GM19438 (cell line): ENCODE measurements around the gene PTPN1.
"Not testable (repeated sequence)": the region's sequence is repeated elsewhere in the genome, so short reads cannot be mapped to it uniquely, and the experiment has no call there.

Source experiments
- ATAC-seq: cut with Tn5 transposase; IDR thresholded peaks from one replicate; pipeline ENCODE4 v1.9.1; 2021; ENCODE audit warnings: low read depth; ENCODE audit not compliant: unreplicated experiment

The PTPN1 gene

GRCh38 chr20:50509923-50510705 is at the start of gene PTPN1:
Gene PTPN1 (plus strand): TSS chr20:50510383. CDS start chr20:50510528, 145 bp downstream.
- ATAC-seq, result peak; percentile 87

- ATAC-seq, result no peak
Measured at GRCh38 chr20:50460608-50461267, 49.4 kb upstream of the PTPN1 start.

- ATAC-seq, result no peak
Measured at GRCh38 chr20:50462093-50462690, 48.0 kb upstream of the PTPN1 start.

DNA sequence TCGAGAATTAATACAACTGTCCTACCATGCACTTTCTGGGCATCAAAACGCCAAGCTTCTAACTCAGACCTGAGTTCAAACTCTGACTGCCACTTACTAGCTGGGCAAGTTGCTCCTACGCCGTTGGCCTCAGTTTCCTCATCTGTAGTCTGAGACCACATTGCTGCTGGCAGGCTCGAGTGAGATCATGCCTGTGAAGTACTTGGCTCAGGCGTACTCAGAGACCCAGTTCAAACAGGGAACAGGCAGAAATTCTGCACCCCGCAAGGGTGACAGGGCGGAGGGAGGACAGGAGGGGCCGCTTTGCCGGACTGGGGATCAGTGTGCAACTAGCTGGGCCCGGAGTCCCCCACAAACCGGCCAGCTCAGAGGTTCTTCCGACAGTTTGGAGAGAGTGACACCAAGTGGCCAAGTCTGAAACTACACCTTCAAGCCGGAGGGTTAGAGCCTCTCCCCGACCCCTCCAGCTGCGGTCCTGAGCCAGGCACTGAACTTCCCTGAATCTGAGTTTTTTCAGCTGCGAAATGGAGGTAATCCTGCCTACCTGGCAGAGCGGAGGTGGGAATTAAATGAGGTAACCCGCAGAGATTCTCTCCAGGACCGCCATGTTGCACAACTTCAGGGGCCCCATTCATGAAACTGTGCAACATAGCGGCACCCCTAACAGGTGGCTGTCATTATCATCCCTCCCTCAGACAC is 46.0 kb upstream of the PTPN1 start:
- no peak for ATAC-seq

DNA sequence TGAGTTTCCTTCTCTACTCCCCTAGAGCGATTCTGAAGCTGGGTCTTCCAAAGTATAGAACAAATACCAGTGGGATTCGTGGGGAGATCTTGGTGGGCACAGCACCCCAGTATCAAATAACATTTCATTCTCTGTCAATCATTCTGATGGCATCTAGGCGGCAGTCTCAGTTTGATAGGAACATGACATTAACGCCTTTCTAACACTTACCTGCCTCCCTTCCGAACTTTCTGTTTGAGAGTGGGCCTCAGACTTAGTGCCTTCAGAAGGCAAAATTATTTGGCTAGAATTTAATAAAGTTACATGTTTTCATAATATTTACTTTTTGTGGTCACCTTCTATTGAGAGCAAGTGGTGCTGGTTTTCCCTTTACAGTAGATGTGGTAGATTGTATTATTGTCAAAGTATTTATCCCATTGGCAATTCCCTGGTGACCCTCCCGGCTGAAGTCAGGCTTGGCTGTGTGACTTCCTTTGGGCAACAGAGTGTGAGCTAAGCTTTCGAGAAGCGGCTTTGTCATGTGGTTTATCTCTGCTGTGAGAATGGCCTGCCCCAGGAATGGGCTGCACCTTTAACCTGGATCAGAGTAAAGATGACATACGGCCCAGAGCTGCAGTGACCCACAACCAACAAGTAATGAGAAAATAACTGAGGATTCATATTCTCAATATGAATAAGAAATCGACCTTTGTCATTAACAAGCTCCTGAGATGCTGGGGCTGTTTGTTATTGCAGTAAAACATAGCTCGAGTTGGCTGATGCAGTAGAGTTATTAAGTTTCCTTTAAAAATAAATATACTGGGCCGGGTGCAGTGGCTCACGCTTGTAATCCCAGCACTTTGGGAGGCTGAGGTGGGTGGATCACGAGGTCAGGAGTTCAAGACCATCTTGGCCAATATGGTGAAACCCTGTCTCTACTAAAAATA is 45.2 kb upstream of the PTPN1 start:
- ATAC-seq, result no peak

DNA sequence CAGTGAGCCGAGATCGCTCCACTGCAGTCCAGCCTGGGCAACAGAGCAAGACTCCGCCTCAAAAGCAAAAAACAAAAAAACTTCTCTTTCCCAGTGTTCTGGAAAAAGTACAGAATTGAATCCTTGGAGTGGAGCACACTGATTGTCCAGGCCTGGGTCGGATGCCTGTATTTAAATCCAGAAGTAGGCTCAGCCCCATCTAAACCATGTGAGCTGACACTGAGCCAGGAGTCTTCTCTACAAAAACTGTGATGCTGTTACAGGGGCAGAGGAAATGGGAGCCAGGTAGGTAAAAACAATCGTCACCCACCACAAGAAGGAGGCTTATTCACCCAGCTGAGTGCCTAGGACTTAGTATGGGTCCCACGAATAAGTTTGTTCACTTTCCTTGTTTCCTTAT is 43.0 kb upstream of the PTPN1 start:
- no peak for ATAC-seq

GRCh38 chr20:50467718-50468356 is 42.3 kb upstream of the PTPN1 start:
- no peak for ATAC-seq

DNA sequence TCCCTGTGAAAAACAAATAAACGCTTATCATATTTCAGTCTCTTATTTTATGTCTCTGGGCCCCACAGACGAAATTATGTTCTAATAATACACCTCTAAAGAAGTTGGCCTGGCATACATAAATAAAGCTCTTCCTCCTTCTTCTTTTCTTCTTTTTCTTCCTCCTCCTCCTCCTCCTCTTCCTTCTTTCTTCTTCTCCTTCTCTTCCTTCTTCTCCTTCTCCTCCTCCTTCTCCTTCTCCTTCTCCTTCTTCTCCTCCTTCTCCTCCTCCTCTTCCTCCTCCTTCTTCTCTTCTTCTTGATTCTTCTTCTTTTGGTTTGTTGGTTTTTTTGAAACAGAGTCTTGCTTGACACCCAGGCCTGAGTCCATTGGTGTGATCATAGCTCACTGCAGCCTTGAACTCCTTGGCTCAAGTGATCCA is 41.8 kb upstream of the PTPN1 start:
- ATAC-seq, result no peak

GRCh38 chr20:50469176-50469723 is 40.9 kb upstream of the PTPN1 start:
- no peak for ATAC-seq

GRCh38 chr20:50469796-50470195 is 40.4 kb upstream of the PTPN1 start:
- no peak for ATAC-seq

DNA sequence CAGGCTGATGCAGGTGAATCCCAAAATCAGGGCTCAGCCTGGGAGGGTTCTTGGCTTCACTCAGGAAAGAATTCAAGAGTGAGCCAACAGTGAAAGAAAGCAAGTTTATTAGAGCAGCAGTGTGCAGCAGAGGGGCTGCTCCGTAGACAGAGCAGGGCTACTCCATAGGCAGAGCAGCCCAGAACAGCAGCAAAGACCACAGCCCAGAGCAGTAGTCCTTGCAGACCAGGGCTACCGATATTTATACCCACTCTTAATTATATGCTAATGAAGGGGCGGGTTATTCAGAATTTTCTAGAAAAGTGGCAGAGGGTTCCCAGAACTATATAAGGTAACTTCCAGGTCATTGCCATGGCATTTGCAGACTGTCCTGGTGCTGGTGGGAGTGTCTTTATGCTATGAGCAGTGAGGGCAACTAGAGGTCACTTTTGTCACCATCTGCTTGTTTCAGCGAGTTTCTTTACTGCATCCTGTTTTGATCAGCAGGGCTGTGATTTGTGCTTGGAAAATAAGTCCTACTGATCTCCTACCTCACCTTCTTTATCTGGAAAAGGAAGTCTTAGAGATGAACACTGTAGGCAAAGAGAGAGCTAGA is 39.8 kb upstream of the PTPN1 start:
- no peak for ATAC-seq

DNA sequence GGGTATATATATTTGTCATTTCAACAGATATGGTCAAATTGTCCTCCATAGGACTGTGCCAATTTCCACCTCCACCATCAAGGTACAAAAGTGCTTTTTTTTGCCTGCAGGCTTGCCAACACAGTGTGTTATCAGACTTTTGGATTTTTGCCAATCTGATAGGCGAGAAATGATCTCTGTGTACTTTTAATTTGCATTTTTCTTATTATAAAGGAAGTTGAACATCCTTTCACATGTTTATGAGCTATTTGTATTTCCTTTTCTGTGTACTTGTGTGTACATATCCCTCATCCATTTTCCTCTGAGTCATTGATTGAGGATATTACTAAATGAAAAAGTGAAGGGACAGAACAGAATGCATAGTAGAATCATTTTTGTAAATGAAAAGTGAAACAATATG is 39.0 kb upstream of the PTPN1 start:
- no peak for ATAC-seq

DNA sequence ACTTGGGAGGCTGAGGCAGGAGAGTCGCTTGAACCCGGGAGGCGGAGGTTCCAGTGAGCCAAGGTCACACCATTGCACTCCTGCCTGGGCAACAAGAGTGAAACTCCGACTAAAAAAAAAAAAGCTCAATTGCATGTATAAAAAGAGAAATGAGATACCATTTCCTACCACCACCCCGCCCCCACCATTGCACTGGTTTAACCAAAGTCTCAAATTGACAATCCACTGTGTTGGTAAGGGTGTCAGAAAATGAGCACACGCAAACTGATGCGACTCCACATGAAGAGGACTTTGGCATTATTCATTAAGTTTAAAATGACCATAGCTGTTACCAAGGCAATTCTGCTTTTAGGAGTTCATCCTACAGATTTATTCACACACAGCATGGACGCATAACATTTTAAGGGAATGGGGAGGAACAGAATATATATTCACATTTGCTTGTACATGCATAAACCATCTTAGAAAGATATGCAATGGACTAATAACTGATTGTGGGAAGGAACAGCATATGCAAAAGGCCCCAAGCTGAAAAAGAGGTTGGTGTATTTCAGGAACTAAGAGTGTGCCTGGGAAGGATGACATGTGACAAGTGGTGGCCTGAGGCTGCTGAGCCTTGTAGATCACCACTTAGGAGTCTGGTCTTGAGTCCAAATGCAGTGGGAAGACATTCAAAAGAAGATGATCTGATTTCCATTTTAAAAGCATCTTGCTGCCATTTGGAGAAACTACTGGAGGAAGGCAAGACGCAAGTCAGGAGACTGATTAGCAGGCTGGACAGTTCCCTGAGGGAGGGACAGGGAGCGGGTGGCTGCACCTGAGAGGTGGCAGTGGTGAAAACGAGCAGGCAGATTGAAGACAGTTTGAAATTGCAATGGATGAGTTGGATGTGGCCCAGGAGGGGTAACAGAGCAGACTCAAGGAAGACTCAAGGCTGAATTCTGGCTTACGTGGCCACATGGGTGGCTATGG is 37.2 kb upstream of the PTPN1 start:
- no peak for ATAC-seq

- not testable (repeated sequence) for ATAC-seq
Measured at GRCh38 chr20:50474356-50474755, 35.8 kb upstream of the PTPN1 start.

- ATAC-seq, result no peak
Measured at GRCh38 chr20:50475681-50476292, 34.4 kb upstream of the PTPN1 start.

DNA sequence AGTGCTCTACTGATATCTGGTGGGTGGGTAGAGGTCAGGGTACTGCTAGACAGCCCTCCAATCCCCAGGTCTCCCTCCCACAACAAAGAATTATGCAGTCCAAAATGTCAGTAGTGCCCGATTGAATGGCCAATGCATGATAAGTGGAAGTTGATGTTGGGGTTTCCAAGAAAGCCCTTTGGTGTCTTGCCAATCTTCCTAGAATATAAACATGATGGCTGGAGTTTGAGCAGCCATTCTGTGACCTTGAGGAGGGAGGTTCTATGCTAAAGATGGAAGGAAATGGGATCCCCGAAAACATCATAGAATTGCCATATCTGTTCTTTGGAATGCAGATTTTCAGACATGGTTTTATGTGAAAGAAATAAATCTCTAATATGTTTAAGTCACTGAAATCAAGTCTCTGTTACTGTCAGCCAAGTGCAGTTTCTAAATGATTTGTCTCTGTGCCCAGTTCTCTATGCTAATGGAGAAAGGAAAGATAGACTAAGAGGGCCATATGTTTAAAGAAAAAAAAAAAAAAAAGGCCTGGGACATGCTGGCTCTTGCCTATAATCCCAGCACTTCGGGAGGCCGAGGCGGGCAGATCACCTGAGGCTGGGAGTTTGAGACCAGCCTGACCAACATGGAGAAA is 32.8 kb upstream of the PTPN1 start:
- no peak for ATAC-seq
